Measurements from ENCODE around the gene NELL1.

DNA sequence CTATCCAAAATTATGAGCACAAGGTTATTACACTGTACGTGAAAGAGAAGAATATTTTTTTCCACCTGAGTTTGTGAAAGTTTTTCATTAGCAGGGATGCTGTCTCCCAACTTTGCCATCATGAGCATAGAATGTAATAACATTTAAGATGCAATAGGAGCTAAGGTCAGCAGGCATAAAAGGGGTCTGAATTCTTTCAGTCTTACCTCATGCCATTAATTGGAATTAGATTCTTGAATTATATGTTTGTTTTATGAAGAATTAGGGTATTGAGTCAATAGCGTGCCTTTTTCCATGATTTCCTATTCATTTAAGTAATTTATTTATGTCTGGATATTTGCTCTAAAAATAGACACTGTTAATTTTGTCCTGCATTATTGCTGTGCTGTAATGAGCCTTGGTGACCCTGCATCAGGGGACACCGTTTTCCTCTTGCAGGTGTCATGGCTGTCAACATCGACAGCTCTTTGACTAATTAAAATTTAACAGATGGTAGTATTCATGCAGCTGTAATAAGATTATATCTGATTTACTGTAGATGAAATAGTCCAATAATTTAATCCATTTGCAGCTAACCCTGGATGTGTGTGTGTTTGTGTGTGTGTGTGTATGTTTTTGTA is 637.5 kb downstream of the NELL1 start:
- TF ChIP-seq CTCF (IDR thresholded peaks at IDR 0.05) (no peak), POLR2A (IDR thresholded peaks at IDR 0.05) (no peak)
